Stimulated activated CD8-positive, alpha-beta memory T cell treated with anti-CD3 and anti-CD28 coated beads, Interleukin-7, amount 100 ng/mL, for 4 hours (primary cell): ENCODE measurements around the gene OR4D10.
"Not testable (repeated sequence)": the region's sequence is repeated elsewhere in the genome, so short reads cannot be mapped to it uniquely, and the experiment has no call there.

ENCODE experiments used
- DNase-seq, 2 donors: peaks; one replicate each; pipeline ENCODE4 v3.0.0-alpha.2; 2020; ENCODE audit warnings: low read depth in 2 of 2

The OR4D10 gene

DNA sequence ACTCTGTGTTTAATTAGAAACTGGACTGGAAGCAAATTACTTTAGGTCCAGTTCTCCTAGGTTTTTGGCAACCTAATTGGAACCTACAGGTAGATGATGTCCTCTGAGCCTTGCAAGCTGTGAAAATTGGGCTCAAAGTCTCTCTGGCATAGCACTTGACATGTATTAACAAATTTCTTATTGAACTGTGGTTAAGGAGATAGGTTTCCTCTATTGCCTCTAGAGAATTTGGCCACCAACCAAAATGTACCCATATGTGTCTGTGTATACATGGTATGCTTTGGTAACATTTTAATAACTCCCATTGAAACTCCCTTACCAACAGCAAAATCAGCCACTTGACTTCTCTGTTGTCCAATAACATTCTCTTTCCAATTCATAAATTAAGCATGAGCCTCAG, at the start of gene OR4D10:
OR4D10 (plus strand) TSS at position 301 of the 400 bp plus-strand sequence. CDS start 4,115 bp downstream, outside the sequence.
- DNase-seq: no peak

- no peak for DNase-seq
Observed at GRCh38 chr11:59423835-59424234, 49.3 kb upstream of the OR4D10 start.

DNA sequence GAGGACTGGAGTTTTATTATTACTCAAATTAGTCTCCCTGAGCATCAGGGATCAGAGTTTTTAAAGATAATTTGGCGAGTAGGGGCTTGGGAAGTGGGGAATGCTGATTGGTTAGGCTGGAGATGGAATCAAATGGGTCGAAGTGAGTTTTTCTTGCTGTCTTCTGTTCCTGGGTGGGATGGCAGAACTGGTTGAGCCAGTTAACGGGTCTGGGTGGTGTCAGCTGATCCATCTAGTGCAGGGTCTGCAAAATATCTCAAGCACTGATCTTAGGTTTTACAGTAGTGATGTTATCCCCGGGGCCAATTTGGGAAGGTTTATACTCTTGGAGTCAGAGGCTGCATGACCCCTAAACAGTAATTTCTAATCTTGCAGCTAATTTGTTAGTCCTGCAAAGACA, 48.0 kb upstream of the OR4D10 start:
- no peak for DNase-seq

GRCh38 chr11:59426361-59427067, 46.6 kb upstream of the OR4D10 start, which contains the start of gene OR5A2:
Gene OR5A2 (minus strand): TSS chr11:59426413. CDS start chr11:59422953, 3,460 bp downstream.
- no peak for DNase-seq

GRCh38 chr11:59427068-59427382, 46.1 kb upstream of the OR4D10 start:
- no peak for DNase-seq

DNA sequence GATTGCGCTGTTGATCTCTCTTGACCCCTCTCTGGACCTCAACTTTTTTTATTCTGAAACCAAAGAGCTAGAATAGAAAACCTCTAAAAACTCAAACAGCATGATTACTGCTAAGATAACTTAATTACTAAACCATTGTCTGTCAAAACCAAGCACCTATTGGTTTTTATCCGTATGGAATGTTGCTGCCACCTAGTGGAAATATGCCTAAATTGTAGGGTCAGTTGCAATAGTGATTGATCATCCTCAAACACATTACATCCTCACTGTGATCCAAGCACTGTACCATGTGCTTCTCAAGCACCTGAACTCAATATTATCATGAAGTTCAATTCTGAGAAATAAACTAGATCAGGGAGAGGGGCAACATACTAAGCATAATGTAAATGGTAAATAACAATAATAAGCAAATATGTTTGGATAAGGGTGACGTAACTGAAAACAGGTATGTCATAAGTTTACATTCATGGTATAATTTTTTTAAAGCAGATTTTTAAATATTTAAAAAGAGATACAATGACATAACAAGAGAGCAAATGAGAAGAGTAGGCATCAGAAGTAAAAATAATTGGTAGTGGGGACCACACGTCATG, 43.1 kb upstream of the OR4D10 start:
- no peak for DNase-seq

DNA sequence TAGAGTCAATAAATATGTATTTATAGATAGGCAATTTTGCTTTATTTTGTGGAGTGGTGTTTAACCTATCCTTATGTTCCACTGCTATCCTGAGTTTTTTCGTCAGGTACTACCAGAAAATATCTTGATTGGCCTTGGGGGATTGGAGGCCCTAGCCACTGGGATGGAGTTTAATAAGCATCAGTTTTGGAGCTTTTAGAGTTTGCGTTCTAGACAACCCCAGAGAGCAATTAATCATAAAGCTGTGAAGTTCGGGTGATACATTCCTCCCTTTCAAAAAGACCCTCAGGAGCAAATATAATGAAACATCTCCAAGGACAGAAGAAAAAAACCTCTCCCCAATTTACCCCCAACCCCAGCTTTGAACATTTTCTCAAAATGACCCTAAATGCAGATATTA, 36.9 kb upstream of the OR4D10 start, which contains the start of gene OR5A1:
OR5A1 (plus strand) TSS at position 301 of the 400 bp plus-strand sequence. CDS start 6,700 bp downstream, outside the sequence.
- DNase-seq: no peak

DNA sequence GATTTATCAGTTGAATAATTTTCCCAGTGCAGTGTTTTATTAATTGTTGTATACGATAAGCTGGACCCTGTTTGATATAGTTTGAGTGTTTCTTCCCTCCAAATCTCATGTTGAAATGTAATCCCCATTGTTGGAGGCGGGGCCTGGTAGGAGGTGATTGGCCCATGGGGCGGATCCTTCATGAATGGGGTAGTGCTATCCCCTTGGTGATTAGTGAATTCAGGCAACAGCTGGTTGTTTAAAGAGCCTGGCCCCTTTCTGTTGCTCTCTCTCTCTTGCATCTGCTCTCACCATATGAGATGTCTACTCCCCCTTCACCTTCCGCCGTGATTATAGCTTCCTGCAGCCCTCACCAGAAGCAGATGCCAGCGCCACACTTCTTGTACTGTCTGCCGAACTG, 35.3 kb upstream of the OR4D10 start:
- no peak for DNase-seq

- not testable (repeated sequence) for DNase-seq
Observed at GRCh38 chr11:59445624-59446023, 27.5 kb upstream of the OR4D10 start.

GRCh38 chr11:59448484-59448883, 24.6 kb upstream of the OR4D10 start:
- DNase-seq: no peak

DNA sequence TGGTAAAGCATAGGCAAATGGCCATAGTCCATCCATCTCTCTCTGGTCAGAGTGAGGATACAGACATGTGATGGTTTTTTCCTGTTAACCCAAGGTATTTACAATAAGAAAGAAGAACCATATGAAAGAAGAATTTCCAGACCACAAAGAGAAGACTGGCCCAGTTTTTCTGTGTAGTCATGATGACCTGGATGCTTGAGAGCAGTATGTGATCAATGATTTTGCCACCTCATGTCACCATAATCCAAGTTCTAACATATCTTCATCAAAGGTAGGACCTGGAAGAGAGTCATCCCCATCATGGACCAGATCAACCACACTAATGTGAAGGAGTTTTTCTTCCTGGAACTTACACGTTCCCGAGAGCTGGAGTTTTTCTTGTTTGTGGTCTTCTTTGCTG, 16.5 kb upstream of the OR4D10 start, which contains the start of gene OR4D6:
OR4D6 (plus strand) TSS at position 301 of the 400 bp plus-strand sequence; CDS start at position 301, 0 bp downstream.
- no peak for DNase-seq

- DNase-seq: no peak
Observed at GRCh38 chr11:59459916-59460315, 13.2 kb upstream of the OR4D10 start.

GRCh38 chr11:59463190-59463641, 9.9 kb upstream of the OR4D10 start:
- DNase-seq: no peak

DNA sequence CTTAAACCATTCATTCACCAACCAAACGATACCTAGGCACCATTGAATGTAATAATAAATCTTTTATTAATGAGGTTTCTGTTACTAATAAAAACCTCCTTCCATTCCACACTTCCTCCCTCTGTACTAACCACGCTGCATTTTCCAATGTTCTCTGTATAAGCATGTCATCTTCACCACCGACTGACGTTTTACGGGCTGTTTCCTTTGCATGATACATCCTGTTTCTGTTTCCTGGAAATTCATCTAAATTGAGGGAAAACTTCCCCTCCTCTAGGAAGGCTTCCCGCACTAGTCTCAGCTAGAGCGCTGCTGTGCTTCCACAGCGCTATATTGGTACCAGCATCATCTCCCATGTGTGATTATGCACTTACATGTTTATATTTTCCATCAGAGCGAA, 2.1 kb downstream of the OR4D10 start:
- DNase-seq: no peak

- no peak for DNase-seq
Observed at GRCh38 chr11:59479906-59480305, 6.8 kb downstream of the OR4D10 start.

GRCh38 chr11:59480359-59480758, 7.2 kb downstream of the OR4D10 start:
- no peak for DNase-seq

DNA sequence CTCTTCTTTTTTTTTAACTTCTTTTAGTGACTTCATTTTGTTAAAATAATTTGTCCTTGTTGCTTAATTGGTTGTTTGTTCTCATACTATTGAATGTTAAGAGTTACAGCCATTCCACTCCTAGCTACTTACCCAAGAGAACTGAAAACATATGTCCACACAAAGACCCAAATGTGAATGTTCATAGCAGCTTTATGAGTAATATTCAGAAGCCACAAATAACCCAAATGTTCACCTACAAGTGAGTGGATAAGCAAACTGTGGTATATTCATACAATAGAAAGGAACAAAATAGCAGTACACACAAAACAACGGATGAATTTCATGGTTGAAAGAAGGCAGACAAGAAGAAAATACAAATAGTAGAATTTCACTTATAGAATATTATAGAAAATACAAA, 28.8 kb downstream of the OR4D10 start:
- DNase-seq: no peak

DNA sequence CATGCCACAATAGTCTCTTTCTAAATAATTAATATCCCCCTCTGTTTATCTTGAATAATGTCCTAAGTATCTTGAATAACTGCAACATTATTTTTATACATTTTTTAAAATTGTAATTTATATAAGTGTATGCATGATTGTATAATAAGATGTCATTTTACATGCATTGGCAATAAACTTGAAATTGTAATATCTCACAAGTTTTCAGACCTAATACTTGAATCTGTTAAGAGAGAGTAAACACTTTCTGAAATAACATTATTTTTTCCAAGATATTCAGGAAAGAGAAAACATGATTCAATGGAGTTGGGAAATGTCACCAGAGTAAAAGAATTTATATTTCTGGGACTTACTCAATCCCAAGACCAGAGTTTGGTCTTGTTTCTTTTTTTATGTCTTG, 30.2 kb downstream of the OR4D10 start, which contains the start of gene OR4D11:
OR4D11 (plus strand) TSS at position 301 of the 400 bp plus-strand sequence; CDS start at position 301, 0 bp downstream.
- no peak for DNase-seq

DNA sequence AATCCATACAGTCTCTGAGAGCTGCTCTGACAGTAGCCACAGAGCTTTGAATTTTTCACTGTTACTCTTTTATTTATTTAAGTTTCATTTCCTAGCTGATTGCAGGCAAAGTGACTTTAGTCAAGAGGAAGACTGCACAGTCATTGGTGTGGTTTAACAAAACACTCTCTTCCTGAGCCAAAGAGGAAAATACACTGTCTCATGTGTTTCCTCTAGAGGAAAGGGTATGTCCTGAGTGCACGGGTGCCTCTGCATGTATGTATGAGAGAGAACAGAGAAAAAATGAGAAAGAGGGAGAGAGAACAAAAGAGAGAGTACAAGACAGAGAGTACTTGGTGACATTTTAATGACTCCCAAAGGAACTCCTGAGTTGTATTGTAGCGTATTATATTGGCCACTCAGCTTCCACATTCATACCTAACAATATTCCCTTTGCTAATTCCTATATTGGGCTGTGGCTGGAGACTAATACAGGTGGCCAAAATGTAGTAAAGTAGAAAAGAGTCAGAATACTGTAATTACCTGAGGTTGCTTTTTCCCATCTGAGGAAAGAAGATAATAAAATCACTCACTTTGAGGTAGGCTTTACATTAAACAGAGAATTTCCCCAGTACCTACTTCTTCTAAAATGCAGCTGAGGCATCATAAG, 38.0 kb downstream of the OR4D10 start, which contains the start of gene OR4D9:
OR4D9 (plus strand) TSS at position 599 of the 649 bp plus-strand sequence. CDS start 3,374 bp downstream, outside the sequence.
- no peak for DNase-seq

GRCh38 chr11:59511675-59512074, 38.6 kb downstream of the OR4D10 start:
- no peak for DNase-seq

- not testable (repeated sequence) for DNase-seq
Observed at GRCh38 chr11:59520139-59520538, 47.0 kb downstream of the OR4D10 start.

- DNase-seq: no peak
Observed at GRCh38 chr11:59520741-59521140, 47.6 kb downstream of the OR4D10 start.
